Measurements from ENCODE around the gene TMEM179B.
"Not testable (repeated sequence)": the region's sequence is repeated elsewhere in the genome, so short reads cannot be mapped to it uniquely, and the experiment has no call there.

The TMEM179B gene

GRCh38 chr11:62787005-62787759 is at the start of gene TMEM179B:
TSS of gene TMEM179B (plus strand) at chr11:62787402. CDS start at chr11:62787432, 30 bp downstream.
- DNase-seq = peak; percentile 97 to 100 (median 99)
- intact Hi-C loops (cut with DNase I) = loop anchor here (5.0 kb wide), 2 partner anchors 55 to 95 kb away; partner anchors contain the start of gene SLC3A2

GRCh38 chr11:62747475-62748160 is 39.6 kb upstream of the TMEM179B start:
- intact Hi-C loops (cut with DNase I) = no loop called here
- peak in 3 of 10 donors; percentile 24 to 56 (median 39) for DNase-seq

- intact Hi-C loops (cut with DNase I) = not testable (repeated sequence)
- DNase-seq = peak in 3 of 10 donors; percentile 6 to 24 (median 15)
Measured at GRCh38 chr11:62749931-62750330, 37.3 kb upstream of the TMEM179B start.

- intact Hi-C loops (cut with DNase I) = no loop called here
- DNase-seq = peak in 3 of 10 donors; percentile 35 to 56 (median 44)
Measured at GRCh38 chr11:62752177-62752785, 34.9 kb upstream of the TMEM179B start.

- intact Hi-C loops (cut with DNase I) = no loop called here
- peak in 3 of 10 donors; percentile 58 to 82 (median 64) for DNase-seq
Measured at GRCh38 chr11:62752994-62753735, 34.0 kb upstream of the TMEM179B start.

- peak; percentile 97 to 100 (median 98) for DNase-seq
- intact Hi-C loops (cut with DNase I) = loop anchor here (2.0 kb wide), 1 partner anchor 51 kb away; the partner anchor contains the start of gene NXF1
Measured at GRCh38 chr11:62753736-62754603, 33.2 kb upstream of the TMEM179B start, which contains the start of gene ZBTB3. TSS of gene ZBTB3 (minus strand) at chr11:62754160. CDS start at chr11:62753664, 496 bp downstream.

- DNase-seq = peak in 1 of 10 donors; percentile 75
- intact Hi-C loops (cut with DNase I) = loop anchor here (2.0 kb wide), 1 partner anchor 50 kb away; the partner anchor contains the start of gene NXF1
Measured at GRCh38 chr11:62755086-62755615, 32.1 kb upstream of the TMEM179B start.

GRCh38 chr11:62757846-62758788 is 29.1 kb upstream of the TMEM179B start:
- intact Hi-C loops (cut with DNase I) = no loop called here
- DNase-seq = peak in 1 of 10 donors; percentile 30

- peak in 1 of 10 donors; percentile 71 for DNase-seq
- intact Hi-C loops (cut with DNase I) = loop anchor here (2.0 kb wide), 1 partner anchor 32 kb away; the partner anchor contains the start of gene TTC9C
Measured at GRCh38 chr11:62760867-62761227, 26.4 kb upstream of the TMEM179B start.

GRCh38 chr11:62770778-62771143 is 16.4 kb upstream of the TMEM179B start:
- intact Hi-C loops (cut with DNase I) = no loop called here
- peak in 9 of 10 donors; percentile 25 to 90 (median 45) for DNase-seq

- intact Hi-C loops (cut with DNase I) = loop anchor here (1.0 kb wide), 1 partner anchor 15 kb away; no protein-coding TSS in a partner anchor
- DNase-seq = peak; percentile 96 to 99 (median 98)
Measured at GRCh38 chr11:62771144-62772021, 15.8 kb upstream of the TMEM179B start, which contains the start of gene TAF6L. TSS of gene TAF6L (plus strand) at chr11:62771396. CDS start at chr11:62775784, 4,388 bp downstream.

GRCh38 chr11:62774407-62774806 is 12.8 kb upstream of the TMEM179B start:
- intact Hi-C loops (cut with DNase I) = no loop called here
- DNase-seq = peak in 1 of 10 donors; percentile 77

GRCh38 chr11:62775646-62776045 is 11.6 kb upstream of the TMEM179B start:
- DNase-seq = peak in 1 of 10 donors; percentile 11

GRCh38 chr11:62777389-62777788 is 9.8 kb upstream of the TMEM179B start:
- peak in 1 of 10 donors; percentile 1 for DNase-seq
- intact Hi-C loops (cut with DNase I) = no loop called here

More at GRCh38 chr11:62775646-62776045, 11.6 kb upstream of the TMEM179B start:
- intact Hi-C loops (cut with DNase I) = no loop called here

- intact Hi-C loops (cut with DNase I) = no loop called here
- peak in 1 of 10 donors; percentile 53 for DNase-seq
Measured at GRCh38 chr11:62778441-62778840, 8.8 kb upstream of the TMEM179B start.

GRCh38 chr11:62782753-62783152 is 4.4 kb upstream of the TMEM179B start:
- DNase-seq = peak in 1 of 10 donors; percentile 24
- intact Hi-C loops (cut with DNase I) = no loop called here
